Neural crest cell (in vitro differentiated cells): Measurements from ENCODE around the gene PAK1. TPM values are rescaled to one million over a fixed set of nuclear protein-coding genes. Genes with fewer than 3 reads are reported as not detected.
A peak's percentile ranks its signal among the peaks of the same experiment; 100 is the strongest.

Experiments
- DNase-seq: peaks from one replicate; pipeline ENCODE4 v3.0.0; 2021; ENCODE audit warnings: low read depth, mixed read lengths, low spot score
- H3K27ac Mint-ChIP-seq: one replicate; pipeline ENCODE4 v1.8.0; 2021; ENCODE audit warnings: mild to moderate bottlenecking, mixed read lengths; ENCODE audit not compliant: unreplicated experiment
- H3K27me3 Mint-ChIP-seq: 2 replicates; pipeline ENCODE4 v1.8.0; 2021; ENCODE audit warnings: low read depth, mild to moderate bottlenecking, mixed read lengths
- H3K36me3 Mint-ChIP-seq: 2 replicates; pipeline ENCODE4 v1.8.0; 2021; ENCODE audit warnings: low read depth, mild to moderate bottlenecking, mixed read lengths
- H3K4me1 Mint-ChIP-seq: 2 replicates; pipeline ENCODE4 v1.8.0; 2021; ENCODE audit warnings: mixed read lengths
- H3K4me3 Mint-ChIP-seq: one replicate; pipeline ENCODE4 v1.8.0; 2021; ENCODE audit warnings: mild to moderate bottlenecking, mixed read lengths
- H3K9me3 Mint-ChIP-seq: 2 replicates; pipeline ENCODE4 v1.8.0; 2021; ENCODE audit warnings: mixed read lengths
- total RNA-seq: library from RNA; stranded (reverse); gene quantifications from 2 replicates; pipeline ENCODE4 v1.2.1, GENCODE V29; 2021
- TF ChIP-seq, protein P1 (sequence below): fragments of 200-600 bp; sonication (generic); conservative IDR thresholded peaks from 2 replicates; pipeline ENCODE4 v1.5.0; 2021; ENCODE audit warnings: antibody characterized with exemption, mild to moderate bottlenecking

PAK1 gene
- total RNA-seq, 1 donor from 2014 or later: 60.5 TPM

- DNase-seq: no peak
- Mint-ChIP-seq H3K4me3 (no peak overlapping the region), H3K9me3 (no peaks in the 10 kb centered on the region), H3K36me3 (peaks cover 18% of the 10 kb centered on the region), H3K27me3 (no peaks in the 10 kb centered on the region), H3K27ac (peak overlapping the region; percentile 75), H3K4me1 (peaks cover 6% of the 10 kb centered on the region)
- TF ChIP-seq, protein P1, sequence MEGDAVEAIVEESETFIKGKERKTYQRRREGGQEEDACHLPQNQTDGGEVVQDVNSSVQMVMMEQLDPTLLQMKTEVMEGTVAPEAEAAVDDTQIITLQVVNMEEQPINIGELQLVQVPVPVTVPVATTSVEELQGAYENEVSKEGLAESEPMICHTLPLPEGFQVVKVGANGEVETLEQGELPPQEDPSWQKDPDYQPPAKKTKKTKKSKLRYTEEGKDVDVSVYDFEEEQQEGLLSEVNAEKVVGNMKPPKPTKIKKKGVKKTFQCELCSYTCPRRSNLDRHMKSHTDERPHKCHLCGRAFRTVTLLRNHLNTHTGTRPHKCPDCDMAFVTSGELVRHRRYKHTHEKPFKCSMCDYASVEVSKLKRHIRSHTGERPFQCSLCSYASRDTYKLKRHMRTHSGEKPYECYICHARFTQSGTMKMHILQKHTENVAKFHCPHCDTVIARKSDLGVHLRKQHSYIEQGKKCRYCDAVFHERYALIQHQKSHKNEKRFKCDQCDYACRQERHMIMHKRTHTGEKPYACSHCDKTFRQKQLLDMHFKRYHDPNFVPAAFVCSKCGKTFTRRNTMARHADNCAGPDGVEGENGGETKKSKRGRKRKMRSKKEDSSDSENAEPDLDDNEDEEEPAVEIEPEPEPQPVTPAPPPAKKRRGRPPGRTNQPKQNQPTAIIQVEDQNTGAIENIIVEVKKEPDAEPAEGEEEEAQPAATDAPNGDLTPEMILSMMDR: no peak
Observed at GRCh38 chr11:77322926-77323590, 150.8 kb downstream of the PAK1 start.

GRCh38 chr11:77322506-77322905, 151.4 kb downstream of the PAK1 start:
- H3K4me1 Mint-ChIP-seq: peaks cover 6% of the 10 kb centered on the region
- TF ChIP-seq, protein P1: no peak
- no peak for DNase-seq
- H3K4me3 Mint-ChIP-seq: no peak overlapping the region
- H3K27ac Mint-ChIP-seq: no peak overlapping the region
- no peaks in the 10 kb centered on the region for H3K27me3 Mint-ChIP-seq
- peaks cover 15% of the 10 kb centered on the region for H3K36me3 Mint-ChIP-seq
- H3K9me3 Mint-ChIP-seq: no peaks in the 10 kb centered on the region

DNA sequence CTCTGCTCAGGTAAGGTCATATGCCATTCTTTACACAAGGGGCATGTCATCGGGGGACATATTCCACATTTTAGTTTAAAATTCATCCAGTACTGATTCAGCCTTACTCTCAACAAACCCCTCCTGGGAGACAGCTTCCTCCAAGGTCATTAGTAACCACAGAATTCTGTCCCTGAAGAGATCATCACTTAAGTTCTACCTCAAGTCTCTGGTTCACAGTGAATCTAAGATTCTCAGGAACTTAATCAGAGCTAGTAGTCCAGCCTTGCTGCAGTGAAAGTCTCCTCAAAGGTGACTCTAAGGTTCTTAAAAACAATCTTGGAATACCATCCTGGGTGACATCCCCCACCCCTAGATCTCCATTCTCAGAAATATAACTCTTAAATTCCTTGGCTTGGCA, 153.5 kb downstream of the PAK1 start:
- Mint-ChIP-seq H3K9me3 (no peaks in the 10 kb centered on the region), H3K27ac (no peak overlapping the region), H3K36me3 (peaks cover 5% of the 10 kb centered on the region), H3K27me3 (no peaks in the 10 kb centered on the region), H3K4me1 (peaks cover 6% of the 10 kb centered on the region), H3K4me3 (no peak overlapping the region)
- TF ChIP-seq, protein P1: no peak
- DNase-seq: no peak

DNA sequence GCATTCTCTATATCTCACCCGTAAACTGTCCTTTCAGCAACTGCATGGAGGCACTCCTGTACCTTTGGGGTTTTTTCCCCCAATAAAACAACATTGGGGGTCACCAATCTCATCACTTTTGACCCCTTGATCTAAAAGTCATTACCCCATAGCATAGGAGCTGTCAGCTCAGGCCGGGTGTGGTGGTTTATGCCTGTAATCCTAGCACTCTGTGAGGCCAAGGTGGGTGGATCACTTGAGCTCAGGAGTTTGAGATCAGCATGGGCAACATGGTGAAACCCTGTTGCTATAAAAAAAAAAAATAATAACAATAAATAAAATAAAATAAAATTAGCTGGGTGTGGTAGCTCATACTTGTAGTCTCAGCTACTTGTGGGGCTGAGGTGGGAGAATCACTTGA, 155.3 kb downstream of the PAK1 start:
- H3K27ac Mint-ChIP-seq: no peak overlapping the region
- peaks cover 6% of the 10 kb centered on the region for H3K4me1 Mint-ChIP-seq
- H3K36me3 Mint-ChIP-seq: peaks cover 5% of the 10 kb centered on the region
- DNase-seq: no peak
- no peaks in the 10 kb centered on the region for H3K9me3 Mint-ChIP-seq
- no peaks in the 10 kb centered on the region for H3K27me3 Mint-ChIP-seq
- H3K4me3 Mint-ChIP-seq: no peak overlapping the region
- TF ChIP-seq, protein P1: no peak

DNA sequence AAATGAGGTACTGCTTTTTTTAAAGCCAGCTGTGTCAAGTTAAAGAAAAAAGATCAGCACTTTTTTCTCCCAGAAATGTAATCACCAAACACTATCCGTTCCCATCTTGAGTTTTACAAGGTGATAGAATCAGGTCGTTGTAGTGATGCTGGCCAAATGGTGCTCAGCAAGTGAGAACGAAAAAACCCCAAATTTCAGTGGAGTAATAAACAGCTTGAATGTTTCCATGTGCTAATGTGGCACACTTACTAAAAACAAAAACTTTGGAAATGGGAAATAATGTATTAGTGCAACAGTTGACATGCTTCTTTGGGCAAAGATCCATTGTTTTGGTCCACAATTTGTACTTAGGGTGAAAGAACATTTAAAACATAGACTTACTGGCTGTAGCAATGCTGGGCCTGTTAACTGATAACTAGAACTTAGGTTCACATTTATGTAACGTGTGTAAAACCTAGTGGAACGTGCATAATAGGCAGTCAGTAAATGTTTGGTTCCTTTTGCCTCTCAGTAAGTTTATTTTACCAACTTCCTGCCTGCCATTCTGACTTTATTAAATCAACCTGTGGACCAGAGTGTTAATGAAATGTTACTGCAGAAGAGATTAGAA, 157.1 kb downstream of the PAK1 start:
- Mint-ChIP-seq H3K9me3 (no peaks in the 10 kb centered on the region), H3K4me3 (no peak overlapping the region), H3K27me3 (no peaks in the 10 kb centered on the region), H3K27ac (no peak overlapping the region), H3K36me3 (no peaks in the 10 kb centered on the region), H3K4me1 (no peaks in the 10 kb centered on the region)
- TF ChIP-seq, protein P1: no peak
- no peak for DNase-seq
